ENCODE measurements around the gene MICAL3.

MICAL3 gene

DNA sequence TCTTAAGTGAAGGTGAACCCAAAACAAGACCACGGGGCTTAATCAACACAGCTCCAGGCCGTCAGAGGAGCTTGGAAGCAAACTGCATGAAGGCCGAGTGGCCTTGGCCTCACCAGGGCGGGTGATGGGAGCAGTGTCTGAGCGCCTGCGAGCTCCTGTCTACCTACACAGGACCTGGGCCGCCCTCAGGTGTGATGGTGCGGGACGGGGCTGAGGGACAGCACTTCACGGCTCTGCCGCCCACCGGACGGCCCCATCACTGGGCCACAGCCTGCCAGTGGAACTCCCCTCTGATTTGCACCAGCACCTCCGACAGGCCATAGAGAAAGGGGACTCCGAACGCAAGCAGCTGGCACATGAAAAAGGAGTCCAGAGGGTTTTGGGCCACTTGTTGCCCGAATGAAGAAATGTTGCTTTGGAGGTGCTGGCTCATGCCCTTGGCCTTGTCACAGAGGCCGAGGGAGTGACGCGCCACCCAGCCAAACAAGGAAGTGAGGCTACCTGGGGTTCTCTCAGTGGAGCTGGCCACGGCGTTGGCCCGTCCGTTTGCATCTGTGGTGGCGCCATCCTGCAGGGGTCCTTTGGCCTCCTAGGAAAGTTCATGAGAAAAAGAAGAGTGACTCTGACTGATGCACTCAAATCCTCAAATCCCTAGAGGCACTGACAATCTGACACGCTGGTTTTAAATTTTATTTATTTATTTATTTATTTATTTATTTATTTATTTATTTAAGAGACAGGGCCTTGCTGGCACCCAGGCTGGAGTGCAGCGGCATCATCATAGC lies 159.8 kb downstream of the MICAL3 start:
- H3K27ac ChIP-seq, result no peak overlapping the region
- no peak for TF ChIP-seq CTCF (IDR thresholded peaks at IDR 0.05)
- no peak for TF ChIP-seq ZFX (IDR thresholded peaks at IDR 0.05; ENCODE audit: borderline replicate concordance)

GRCh38 chr22:17862646-17863181 lies 161.6 kb downstream of the MICAL3 start:
- H3K27ac ChIP-seq, result no peak overlapping the region
- TF ChIP-seq ZFX (IDR thresholded peaks at IDR 0.05; ENCODE audit: borderline replicate concordance), result no peak
- no peak for TF ChIP-seq CTCF (IDR thresholded peaks at IDR 0.05)

GRCh38 chr22:17861909-17862308 lies 162.5 kb downstream of the MICAL3 start:
- no peak overlapping the region for H3K27ac ChIP-seq
- TF ChIP-seq CTCF (IDR thresholded peaks at IDR 0.05) (no peak), ZFX (IDR thresholded peaks at IDR 0.05; ENCODE audit: borderline replicate concordance) (no peak)

DNA sequence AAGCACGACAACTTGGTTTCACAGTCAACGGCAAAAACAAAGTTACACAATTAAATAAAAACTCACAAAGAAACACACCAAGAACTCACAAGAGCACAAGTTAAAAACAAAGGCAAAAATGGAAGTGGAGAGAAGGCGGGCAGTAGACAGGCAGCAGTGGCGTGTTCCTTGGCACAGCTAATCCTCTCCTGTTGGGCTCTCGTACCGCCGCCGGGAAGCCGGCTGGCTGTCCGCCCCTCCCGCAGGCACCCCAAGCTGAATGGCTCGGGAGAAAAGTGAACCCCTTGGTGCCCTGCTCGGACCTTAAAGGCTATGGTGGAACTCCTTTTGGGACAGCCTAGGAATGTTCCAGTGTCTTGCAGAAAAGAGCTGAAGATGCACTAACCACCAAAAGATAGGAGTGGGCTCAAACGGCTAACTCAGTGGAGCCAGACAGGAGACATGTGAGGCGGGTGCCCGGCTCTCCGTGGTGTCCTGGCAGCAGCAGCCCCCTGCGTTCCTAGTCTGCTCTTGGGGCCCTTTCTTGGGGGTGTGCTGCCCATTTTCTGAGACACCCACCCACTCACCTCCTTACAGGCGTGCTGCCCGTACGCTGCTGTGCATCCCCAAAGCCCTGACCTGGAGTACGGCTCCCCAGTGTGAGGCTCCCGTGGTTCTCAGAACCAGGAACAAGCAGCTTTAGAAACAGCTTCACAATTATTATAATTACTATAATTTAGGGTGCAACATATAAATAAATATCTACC lies 164.0 kb downstream of the MICAL3 start:
- no peak for TF ChIP-seq ZFX (IDR thresholded peaks at IDR 0.05; ENCODE audit: borderline replicate concordance)
- no peak for TF ChIP-seq CTCF (IDR thresholded peaks at IDR 0.05)

GRCh38 chr22:17858033-17858432 lies 166.3 kb downstream of the MICAL3 start:
- TF ChIP-seq ZFX (IDR thresholded peaks at IDR 0.05; ENCODE audit: borderline replicate concordance), result no peak
- TF ChIP-seq CTCF (IDR thresholded peaks at IDR 0.05), result no peak
- no peak overlapping the region for H3K27ac ChIP-seq

More for the DNA sequence above, 164.0 kb downstream of the MICAL3 start:
- no peak overlapping the region for H3K27ac ChIP-seq

DNA sequence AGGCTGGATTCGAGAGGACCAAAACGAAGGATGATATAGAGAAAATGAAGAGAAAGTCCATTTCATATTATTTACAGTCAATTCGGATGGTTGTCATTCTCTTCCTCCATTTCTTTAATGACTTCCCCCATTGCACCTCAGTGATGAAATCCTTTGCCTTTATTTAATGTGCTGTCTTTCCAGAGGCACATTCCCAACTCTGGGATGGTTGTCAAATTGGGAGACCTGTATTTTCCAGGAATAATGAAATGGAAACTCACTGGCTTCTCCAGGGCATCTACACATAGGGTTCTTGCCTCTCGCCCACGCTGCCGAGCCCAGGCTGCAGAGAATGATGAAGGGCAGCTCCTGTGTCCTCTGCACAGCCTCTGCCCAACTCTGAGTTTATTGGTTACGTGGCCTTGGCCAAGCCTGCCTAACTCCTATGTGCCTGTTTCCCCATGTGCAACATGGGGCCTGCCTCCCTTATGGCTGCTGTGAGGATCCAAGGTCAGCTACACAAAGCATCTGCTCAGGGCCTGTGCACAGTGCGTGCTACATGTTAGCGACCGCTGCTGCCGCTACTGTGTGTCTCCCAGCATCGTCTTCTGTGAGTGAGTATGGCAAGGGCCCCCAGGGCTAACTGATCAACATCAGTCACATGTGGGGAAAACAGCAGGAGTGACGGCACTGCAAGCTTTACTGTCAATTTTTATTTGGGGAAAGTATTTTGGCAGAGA lies 168.6 kb downstream of the MICAL3 start:
- H3K27ac ChIP-seq, result no peak overlapping the region
- no peak for TF ChIP-seq CTCF (IDR thresholded peaks at IDR 0.05)
- TF ChIP-seq ZFX (IDR thresholded peaks at IDR 0.05; ENCODE audit: borderline replicate concordance), result no peak
